HG02938 (cell line): ENCODE data around the gene HARBI1.
A peak's percentile ranks its signal among the peaks of the same experiment; 100 is the strongest.
"Not testable (repeated sequence)": the region's sequence is repeated elsewhere in the genome, so short reads cannot be mapped to it uniquely, and the experiment has no call there.

Experiments
- ATAC-seq: cut with Tn5 transposase; IDR thresholded peaks from one replicate; pipeline ENCODE4 v1.9.1; 2021; ENCODE audit warnings: mild to moderate bottlenecking, moderate library complexity; ENCODE audit not compliant: unreplicated experiment

HARBI1 gene

DNA sequence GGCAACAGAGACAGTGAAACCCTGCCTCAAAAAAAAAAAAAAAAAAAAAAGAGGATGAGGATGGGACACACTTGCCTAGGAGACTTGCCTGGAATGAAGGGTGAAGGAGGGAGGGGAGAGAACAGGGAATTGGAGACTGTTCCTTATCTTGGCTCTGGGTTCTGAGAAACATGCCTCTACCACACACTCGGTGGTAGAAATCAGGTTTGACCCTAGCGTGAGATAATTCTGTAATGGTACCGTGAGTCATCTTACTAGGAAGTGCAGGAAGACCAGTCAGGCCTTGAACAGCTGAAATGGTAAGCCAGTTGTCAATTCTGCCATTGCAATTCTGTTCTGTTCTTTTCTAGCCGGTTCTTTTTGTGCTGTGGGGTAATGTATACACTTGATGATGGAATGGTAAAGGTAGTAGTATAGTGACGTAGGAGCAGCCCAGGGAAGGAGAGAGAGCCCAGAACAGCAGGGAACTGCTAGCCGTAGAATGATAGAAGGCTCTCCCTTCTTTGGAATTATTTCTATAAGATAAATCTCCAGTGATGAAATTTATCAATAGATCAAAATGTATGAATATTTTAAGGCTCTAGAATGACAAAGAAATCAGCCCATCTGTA is 19.3 kb downstream of the HARBI1 start:
- ATAC-seq, result no peak

DNA sequence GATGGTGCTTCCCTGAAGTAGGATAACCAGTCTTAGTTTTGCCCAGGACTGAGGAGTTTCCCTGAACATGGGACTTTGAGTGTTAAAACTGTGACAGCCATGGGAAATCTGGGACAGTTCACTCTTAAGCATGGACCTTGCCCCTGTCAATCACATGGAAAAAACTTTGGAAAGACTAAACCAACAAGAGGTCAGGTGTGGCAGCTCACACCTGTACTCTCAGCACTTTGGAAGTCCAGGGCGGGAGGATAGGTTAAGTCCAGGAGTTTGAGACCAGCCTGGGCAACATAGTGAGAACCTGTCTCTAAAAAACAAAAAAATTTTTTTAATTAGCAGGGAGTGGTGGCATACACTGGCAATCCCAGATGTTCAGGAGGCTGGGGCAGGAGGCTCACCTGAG is 19.9 kb downstream of the HARBI1 start:
- no peak for ATAC-seq

DNA sequence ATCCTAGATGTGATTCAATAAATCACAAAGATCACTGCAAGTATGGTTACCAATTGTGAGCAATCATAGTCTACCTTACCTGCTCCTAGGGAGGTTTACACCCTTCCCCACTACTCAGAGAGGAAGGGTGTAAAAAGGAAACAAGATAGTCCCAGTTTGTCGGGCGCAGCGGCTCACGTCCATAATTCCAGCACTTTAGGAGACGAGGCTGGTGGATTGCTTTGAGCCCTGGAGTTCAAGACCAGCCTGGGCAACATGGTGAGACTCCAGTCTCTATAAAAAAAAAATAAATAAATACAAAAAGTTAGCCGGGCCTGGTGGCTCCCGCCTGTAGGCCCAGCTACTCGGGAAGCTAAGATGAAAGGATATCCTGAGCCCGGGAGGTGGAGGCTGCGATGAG is 22.2 kb downstream of the HARBI1 start:
- no peak for ATAC-seq

DNA sequence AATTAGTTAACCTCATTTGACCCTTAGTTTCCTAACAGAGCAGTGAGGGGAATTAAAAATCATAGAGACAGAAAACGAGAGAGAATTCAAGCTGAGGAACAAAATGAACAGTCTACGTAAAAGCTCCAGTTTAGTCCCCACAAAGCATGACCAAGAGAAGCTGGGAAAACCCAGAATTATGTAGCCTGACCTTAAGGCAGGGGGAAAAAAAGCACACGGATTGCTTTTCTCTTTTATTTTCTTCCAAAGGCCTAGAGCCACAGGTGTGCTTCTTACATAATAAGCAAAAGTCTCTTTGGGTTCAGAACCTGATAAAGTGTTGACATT is 22.7 kb downstream of the HARBI1 start:
- no peak for ATAC-seq

DNA sequence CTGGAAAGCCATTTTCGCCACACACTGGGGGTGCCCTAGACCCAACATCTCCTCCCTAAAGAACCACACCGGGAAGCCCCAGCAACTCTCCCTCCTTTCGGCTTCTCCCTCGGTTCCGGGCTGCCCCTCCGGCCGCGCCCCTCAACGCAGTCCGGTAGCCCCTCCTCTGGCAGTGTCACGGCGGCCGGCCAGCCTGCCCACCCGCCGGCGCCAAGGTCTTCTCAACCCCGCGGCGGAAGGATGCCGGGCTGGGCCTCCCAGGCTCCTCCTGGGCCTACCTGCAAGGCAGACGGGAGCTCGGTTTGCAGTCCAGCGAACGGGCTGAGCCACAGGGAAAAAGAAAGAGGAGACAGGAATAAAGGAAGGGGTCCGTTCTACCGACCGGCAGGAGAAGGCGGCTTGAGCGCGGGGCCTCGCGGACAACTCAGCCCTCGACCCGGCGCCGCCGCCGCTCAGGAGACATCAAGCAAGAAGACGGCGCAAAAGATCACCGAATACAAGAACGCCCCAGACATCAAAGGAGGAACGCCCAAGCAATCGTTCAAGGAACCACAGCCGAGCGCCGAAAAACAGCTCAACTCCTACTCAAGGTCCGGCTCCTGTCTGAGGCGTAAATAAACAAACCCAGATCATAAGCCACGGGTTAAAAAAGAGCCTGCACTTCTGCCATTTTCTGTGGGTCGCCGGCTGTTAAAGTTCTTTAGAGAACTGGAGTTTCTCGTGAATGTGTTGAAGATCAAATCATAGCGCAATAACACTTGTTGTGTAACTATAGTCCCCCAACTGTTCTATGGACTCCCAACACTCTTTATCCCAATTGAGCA is 23.3 kb downstream of the HARBI1 start, which contains the start of gene AMBRA1:
TSS of gene AMBRA1 (minus strand) at position 474 of the 824 bp plus-strand sequence. CDS start 45,643 bp downstream, outside the sequence.
- ATAC-seq, result peak; percentile 82

DNA sequence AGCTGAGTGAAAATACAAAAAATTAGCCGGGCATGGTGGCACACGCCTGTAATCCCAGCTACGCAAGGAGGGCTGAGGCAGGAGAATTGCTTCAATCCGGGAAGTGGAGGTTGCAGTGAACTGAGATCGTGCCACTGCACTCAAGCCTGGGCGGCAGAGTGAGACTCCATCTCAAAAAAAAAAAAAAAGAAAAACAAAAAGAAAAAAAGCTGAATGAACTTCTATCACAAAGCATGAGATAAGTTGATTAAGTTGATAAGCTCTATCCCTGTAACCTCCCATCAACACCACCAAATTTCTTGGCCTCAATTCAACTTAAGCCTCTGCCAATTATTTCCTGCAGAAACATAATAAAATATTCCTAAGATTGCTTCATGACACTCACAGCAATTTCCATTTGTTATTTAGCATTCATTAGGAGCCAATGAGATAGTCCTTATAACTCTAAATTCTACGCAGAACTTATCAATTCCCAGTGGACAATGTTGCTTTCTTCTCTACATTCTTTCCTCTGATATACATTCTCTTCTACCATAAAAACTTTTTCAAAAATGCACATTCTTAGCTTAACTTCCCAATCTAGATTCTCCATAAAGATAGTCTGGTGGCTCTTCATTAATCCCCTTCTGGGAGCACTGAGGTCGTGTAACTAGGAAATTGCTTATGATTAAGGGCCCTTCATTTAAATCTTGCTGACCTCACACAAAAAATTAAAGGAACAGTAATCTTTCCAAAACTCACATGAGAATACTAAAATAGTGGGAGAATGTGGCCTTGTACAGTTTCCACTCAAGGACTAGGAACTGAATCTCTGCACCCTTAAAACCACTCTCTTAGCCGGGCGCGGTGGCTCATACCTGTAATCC is 26.1 kb downstream of the HARBI1 start:
- no peak for ATAC-seq

DNA sequence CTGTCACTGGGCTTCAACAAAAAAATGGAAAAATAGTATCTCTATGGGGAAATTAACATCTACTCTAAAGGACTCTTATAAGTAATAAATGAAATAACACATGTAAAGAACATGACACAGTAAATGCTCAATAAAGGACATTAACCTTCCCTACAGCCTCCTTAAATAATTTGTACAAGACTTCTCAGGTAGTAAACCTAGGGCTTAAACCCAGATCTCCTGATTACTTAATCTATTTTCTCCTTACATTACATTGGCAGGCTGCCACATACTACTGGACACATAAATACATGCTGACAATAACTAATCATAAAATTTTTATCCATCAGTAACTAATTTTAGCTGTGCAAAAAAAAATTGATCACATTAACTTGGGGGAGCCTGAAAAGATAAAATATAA is 28.1 kb downstream of the HARBI1 start:
- ATAC-seq, result no peak

DNA sequence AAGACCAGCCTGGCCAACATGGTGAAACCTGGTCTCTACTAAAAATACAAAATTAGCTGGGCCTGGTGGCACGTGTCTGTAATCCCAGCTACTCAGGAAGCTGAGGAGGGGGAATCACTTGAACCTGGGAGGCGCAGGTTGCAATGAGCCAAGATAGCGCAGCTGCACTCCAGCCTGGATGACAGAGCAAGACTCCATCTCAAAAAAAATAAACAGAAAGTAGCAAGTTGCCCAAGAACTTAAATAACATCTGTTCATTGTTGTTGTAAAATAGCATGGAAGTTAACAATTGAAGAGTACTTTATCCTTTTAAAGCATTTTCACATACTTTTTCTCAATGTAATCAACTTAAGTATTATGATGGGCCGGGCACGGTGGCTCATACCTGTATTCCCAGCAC is 28.9 kb downstream of the HARBI1 start:
- ATAC-seq, result no peak

DNA sequence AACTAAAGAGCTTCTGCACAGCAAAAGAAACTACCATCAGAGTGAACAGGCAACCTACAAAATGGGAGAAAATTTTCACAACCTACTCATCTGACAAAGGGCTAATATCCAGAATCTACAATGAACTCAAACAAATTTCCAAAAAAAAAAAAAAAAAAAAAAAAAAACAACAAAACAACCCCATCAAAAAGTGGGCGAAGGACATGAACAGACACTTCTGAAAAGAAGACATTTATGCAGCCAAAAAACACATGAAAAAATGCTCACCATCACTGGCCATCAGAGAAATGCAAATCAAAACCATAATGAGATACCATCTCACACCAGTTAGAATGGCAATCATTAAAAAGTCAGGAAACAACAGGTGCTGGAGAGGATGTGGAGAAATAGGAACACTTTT is 33.5 kb downstream of the HARBI1 start:
- not testable (repeated sequence) for ATAC-seq

DNA sequence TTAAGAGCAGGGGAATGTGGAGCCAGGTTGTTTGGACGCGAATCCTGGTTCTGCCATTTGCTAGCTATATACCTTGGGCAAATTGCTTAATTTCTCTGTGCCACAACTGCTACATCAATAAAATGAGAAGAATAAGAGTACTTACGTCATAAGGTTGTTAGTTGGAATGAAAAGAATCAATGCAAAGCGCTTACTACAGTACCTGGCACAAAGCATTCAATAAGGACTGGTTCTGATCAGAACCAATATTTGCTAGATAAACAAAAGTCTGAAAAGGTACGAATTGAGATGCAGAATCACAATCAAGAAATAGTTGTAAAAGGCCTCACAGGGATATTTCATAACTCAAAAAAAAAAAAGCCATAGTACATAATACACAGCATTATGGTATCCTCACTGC is 34.4 kb downstream of the HARBI1 start:
- no peak for ATAC-seq

DNA sequence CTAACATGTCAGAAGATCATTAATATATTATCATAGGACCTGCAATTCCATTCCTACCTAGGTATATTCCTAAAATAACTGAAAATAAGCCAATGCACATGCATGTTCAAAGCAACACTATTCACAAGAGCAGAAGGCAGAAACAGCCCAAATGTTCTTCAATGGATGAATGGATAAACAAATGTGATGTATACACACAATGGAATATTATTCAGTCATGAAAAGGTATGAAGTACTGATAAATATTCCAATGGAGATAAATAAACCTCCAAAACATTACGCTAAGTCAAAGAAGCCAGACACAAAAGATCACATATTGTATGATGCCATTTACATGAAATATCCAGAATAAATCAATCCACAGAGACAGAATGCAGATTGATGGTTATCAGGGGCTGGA is 40.0 kb downstream of the HARBI1 start:
- no peak for ATAC-seq

DNA sequence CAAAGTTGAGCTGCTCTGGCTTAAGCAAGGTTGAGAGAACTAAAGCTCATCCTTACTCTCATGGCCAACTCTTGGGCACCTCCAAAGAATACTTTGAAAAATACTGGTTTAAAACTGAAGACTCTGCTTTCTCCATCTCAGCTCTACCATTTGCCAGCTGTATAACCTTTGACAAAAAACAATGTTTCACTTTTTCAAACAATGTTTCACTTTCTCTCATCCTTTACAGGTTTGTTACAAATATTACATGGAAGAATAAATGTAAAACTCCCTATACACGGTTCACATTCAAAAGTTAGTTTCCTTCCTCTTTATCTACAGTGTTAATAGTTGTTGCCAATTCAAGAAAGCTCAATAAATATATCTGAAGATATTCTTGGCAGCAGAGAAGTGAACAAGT is 42.4 kb downstream of the HARBI1 start:
- ATAC-seq, result no peak

DNA sequence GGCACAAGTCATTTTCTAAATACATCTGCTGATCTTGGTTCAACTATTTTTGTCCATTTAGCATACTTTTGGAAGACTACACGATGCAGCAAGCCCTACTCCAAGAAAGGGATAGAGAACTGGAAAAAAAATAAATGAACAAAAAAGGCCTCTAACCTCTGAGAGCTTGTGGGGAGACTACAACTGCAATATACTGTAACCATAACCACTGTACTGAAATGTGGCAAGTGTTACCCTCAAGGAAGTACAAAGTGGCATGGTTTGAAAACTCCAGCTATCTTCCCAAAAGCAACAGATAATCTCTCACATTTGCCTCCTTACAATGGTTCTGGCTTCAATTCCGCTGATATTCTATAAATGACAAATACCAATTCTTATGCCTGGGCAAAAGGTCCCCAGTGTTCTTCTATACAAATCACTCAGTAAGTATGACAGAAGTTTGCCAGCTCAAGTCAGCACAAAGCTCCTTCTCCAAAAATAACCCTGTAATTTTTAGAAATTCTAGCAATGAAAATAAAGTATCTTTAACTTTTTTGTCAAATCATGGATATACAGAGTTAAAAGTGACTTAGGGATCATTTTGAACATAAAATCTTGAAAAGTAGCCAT is 46.1 kb downstream of the HARBI1 start:
- ATAC-seq, result no peak

DNA sequence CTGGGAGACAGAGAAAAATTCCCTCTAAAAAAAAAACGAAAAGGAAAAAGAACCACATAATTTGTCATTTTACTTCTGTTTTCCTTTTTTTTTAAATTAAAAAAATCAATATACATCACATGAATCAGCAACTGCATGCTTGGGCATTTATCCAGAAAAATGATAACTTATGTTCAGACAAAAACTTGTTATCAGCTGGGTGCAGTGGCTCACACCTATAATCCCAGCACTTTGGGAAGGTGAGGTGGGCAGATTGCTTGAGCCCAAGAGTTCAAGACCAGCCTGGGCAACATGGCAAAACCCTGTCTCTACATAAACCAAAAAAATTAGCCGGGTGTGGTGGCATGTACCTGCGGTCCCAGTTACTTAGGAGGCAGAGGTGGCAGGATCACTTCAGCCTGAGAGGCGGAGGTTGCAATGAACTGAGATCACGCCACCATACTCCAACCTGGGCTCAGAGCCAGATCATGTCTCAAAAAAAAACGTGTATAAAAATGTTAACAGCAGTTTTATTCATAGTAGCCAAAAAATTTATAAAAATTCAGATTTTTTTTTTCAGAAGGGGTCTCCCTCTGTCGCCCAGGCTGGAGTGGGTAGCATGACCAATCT is 51.7 kb downstream of the HARBI1 start:
- ATAC-seq, result no peak

DNA sequence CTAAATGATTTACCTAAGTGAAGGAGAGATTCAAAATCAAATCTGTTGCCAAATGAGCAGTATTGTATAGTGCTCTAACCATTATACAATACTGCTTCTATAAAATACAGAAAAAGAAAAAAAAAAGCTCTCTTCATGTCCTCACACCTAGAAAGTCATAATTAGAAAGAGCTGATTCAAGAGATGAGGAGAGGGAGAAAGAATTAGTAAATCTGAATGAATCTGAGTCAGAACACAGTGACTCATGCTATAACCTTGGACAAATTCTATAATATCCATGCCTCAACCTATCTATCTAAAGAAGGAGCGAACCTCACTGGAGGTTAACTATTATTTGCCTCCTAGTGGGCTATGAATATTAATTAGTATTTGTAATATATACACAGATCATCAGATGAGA is 52.6 kb downstream of the HARBI1 start:
- no peak for ATAC-seq

DNA sequence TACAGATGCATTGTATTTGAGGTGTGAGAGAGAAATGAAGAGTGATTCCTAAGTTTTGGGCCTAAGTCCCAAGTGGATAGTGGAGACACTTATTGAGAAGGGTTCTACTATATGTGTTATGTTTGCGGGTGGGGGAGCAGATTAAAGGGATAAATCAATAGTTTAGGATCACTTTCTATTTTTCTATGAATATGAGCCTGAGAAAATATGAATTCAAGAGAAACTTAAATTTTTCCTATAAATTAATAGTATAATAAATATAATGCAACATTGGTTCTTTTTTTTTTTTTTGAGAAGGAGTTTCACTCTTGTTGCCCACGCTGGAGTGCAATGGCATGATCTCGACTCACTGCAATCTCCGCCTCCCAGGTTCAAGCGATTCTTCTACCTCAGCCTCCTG is 54.5 kb downstream of the HARBI1 start:
- no peak for ATAC-seq

DNA sequence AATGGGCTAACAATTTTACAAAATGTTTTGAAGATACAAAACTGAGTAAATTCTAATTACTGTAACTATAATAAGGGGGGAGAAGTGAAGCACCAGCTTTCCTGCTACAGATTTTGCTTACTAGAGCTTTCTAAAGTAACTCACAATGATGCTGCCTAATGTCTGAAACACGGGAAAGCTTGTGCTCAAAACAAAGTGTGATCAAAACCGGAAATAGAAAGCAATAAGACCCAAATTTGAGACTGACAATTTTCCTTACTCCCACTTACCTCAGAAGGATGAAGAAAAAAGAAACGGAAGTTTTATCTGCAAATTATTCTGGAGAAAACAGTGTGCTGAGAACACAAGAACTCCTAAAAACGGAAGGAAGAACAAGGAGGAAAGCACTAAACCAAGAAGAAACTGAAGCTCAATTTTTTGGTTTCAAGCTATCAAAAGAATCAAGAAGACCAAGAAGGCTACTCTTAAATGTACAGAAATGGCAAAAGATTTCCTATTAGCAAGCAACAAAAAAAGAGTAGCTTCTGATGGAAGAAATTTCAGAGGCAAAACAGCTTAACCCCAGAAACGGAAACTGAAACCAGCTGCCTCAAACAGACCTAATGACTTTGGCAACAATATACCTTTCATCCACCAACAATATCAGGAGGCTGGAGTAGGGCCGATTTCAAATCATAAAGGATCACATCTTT is 56.6 kb downstream of the HARBI1 start:
- no peak for ATAC-seq

DNA sequence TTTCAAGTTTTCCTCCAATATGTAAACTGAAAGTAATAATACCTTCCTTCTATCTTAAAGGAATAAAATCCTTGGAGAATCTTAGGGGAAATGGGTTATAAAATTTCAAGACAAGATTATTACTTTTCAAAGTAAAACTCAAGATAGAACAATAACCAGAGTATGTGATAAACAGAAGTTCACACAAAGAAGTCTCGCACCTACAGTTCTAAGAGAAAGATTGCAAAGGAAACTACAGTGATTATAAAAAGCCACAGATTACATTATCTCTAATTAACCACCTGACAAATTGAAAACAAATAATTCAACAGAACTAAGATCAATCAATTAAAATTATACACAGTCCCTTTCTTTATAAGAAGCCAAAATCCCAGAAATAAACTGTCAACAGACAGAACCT is 57.2 kb downstream of the HARBI1 start:
- no peak for ATAC-seq

DNA sequence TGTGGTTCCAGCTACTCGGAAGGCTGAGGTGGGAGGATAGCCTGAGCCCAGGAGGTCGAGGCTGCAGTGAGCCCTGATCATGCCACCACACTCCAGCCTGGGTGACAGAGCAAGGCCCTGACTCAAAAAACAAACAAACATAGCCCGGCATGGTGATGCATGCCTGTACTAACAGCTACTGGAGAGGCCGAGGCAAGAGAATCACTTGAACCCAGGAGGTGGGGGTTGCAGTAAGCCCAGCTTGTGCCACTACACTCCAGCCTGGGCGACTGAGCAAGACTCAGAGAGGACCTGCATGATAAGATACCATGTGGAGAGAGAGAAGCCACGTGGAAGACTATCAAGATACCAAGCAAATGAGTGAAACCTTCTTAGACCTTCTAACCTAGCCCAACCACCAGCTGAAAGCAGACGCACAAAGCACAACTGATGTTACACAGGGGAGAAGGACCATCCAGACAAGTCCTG is 59.3 kb downstream of the HARBI1 start:
- ATAC-seq, result no peak
